ENCODE data around the gene IPO13. TPM values are rescaled to one million over a fixed set of nuclear protein-coding genes. Genes with fewer than 3 reads are reported as not detected.

Gene IPO13
- polyA plus RNA-seq, 1 of the 3 experiments (the other 2 are of a cell fraction) = 15.5 TPM

DNA sequence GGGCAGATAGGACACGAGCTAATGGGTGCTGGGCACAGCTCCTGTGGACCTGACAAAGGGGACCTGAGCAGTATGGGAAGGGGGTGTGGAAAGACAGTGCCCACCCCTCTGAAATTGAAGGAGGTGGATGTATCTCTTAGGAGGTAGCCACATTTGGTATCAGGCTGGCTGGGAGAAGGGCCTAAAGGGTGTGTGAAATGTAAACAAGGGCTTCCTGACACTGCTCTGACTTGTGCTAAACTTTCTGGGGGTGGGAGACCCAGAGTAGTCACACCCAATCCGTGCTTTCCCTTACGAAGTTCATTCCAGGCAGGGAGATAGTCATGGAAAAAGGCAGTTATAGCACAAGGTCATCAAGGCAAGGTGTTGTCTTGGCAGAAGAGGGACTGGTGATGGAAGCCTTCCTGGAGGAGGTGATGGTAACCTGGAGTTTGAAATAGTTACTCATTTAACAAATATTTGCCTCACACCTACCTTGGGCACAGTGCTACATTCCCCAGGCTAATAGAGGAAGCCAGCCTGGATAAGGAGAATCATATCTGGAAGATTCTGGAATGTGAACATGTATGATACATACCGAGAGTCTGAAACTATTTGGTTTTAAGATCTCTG is 39.3 kb downstream of the IPO13 start:
- Histone ChIP-seq H3K4me2 (no peak overlapping the region), H3K79me2 (ENCODE audit: insufficient read depth) (peaks cover 19% of the 10 kb centered on the region; the same call in 1 of the 2 replicates), H4K20me1 (ENCODE audit: insufficient read depth) (peaks cover 10% of the 10 kb centered on the region), H3K4me1 (ENCODE audit: control insufficient read depth in 1 of 2, insufficient read depth in 2 of 2, low read depth in 1 of 2, low read length in 1 of 2) (peaks cover 8 to 10% of the 10 kb centered on the region in 2 experiments; a peak in 3 of 4 replicates), H3K9me3 (no peaks in the 10 kb centered on the region), H2AFZ (ENCODE audit: low read depth) (no peak overlapping the region), H3K36me3 (replicated peaks in 1 of 2; ENCODE audit: control insufficient read depth in 1 of 2, insufficient read depth in 2 of 2, low read length in 1 of 2) (peaks cover 4 to 21% of the 10 kb centered on the region in 2 experiments), H3K9me2 (no peaks in the 10 kb centered on the region), H3F3A (replicated peaks; ENCODE audit: insufficient read depth) (peaks cover 4% of the 10 kb centered on the region), H3K27ac (ENCODE audit: low read depth in 2 of 2, low read length in 1 of 2) (no peak overlapping the region), H3K9ac (no peak overlapping the region), H3K4me3 (ENCODE audit: low read depth in 2 of 2, low read length in 1 of 2) (no peak overlapping the region), H3K27me3 (ENCODE audit: insufficient read depth) (no peaks in the 10 kb centered on the region)
- ChIA-PET CTCF (interaction anchor here (1.5 kb wide), 1 partner anchor 51 kb away, joined by 3 read pairs; no protein-coding TSS in a partner anchor), POLR2A (no interaction called here)
- TF ChIP-seq SMC3 (IDR thresholded peaks at IDR 0.05; ENCODE audit: low read depth, low read length) (no peak), RAD21 (IDR thresholded peaks at IDR 0.05; ENCODE audit: low read length) (no peak)
- DNase-seq = no peak
- WGBS (ENCODE audit: low lambda C conversion rate) = 91% methylated on average over 4 of the region's 4 CpGs

GRCh38 chr1:43986712-43987111 is 40.0 kb downstream of the IPO13 start:
- Histone ChIP-seq H3K36me3 (replicated peaks in 1 of 2; ENCODE audit: control insufficient read depth in 1 of 2, insufficient read depth in 2 of 2, low read length in 1 of 2) (peaks cover 4 to 18% of the 10 kb centered on the region in 2 experiments), H2AFZ (ENCODE audit: low read depth) (no peak overlapping the region), H3K9ac (no peak overlapping the region), H3K9me2 (no peaks in the 10 kb centered on the region), H4K20me1 (ENCODE audit: insufficient read depth) (peaks cover 5% of the 10 kb centered on the region), H3K79me2 (ENCODE audit: insufficient read depth) (peaks cover 13% of the 10 kb centered on the region; the same call in 1 of the 2 replicates), H3K27ac (ENCODE audit: low read depth in 2 of 2, low read length in 1 of 2) (no peak overlapping the region), H3K4me1 (ENCODE audit: control insufficient read depth in 1 of 2, insufficient read depth in 2 of 2, low read depth in 1 of 2, low read length in 1 of 2) (peaks cover 8 to 10% of the 10 kb centered on the region in 2 experiments; a peak in 3 of 4 replicates), H3K4me2 (no peak overlapping the region), H3K27me3 (ENCODE audit: insufficient read depth) (no peaks in the 10 kb centered on the region), H3F3A (replicated peaks; ENCODE audit: insufficient read depth) (peaks cover 4% of the 10 kb centered on the region), H3K4me3 (ENCODE audit: low read depth in 2 of 2, low read length in 1 of 2) (no peak overlapping the region), H3K9me3 (no peaks in the 10 kb centered on the region)
- WGBS (ENCODE audit: low lambda C conversion rate) = 94% methylated on average over 6 of the region's 6 CpGs
- POLR2A ChIA-PET = no interaction called here
- CTCF ChIA-PET = interaction anchor here (1.0 to 1.5 kb wide), 2 partner anchors 52 to 54 kb away, joined by 3 read pairs; no protein-coding TSS in a partner anchor
- no peak for DNase-seq
- TF ChIP-seq, protein P1, sequence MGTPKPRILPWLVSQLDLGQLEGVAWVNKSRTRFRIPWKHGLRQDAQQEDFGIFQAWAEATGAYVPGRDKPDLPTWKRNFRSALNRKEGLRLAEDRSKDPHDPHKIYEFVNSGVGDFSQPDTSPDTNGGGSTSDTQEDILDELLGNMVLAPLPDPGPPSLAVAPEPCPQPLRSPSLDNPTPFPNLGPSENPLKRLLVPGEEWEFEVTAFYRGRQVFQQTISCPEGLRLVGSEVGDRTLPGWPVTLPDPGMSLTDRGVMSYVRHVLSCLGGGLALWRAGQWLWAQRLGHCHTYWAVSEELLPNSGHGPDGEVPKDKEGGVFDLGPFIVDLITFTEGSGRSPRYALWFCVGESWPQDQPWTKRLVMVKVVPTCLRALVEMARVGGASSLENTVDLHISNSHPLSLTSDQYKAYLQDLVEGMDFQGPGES (IDR thresholded peaks at IDR 0.05; ENCODE audit: low read depth, low read length) = no peak
- TF ChIP-seq SMC3 (IDR thresholded peaks at IDR 0.05; ENCODE audit: low read depth, low read length) (no peak), MXI1 (IDR thresholded peaks at IDR 0.05; ENCODE audit: low read depth, low read length) (no peak), RXRA (IDR thresholded peaks at IDR 0.05; ENCODE audit: borderline replicate concordance, low read depth) (no peak), SIN3A (IDR thresholded peaks at IDR 0.05; ENCODE audit: borderline replicate concordance, low read depth, low read length) (no peak), POLR2AphosphoS5 (IDR thresholded peaks at IDR 0.05; ENCODE audit: low read depth, low read length) (no peak), MAX (IDR thresholded peaks at IDR 0.05; ENCODE audit: low read depth) (no peak), PBX3 (IDR thresholded peaks at IDR 0.05) (no peak), FOXJ3 (CRISPR knock-in tag; IDR thresholded peaks at IDR 0.05) (no peak), TAF1 (IDR thresholded peaks at IDR 0.05; ENCODE audit: borderline replicate concordance, low read depth, low read length) (no peak), TEAD4 (IDR thresholded peaks at IDR 0.05; ENCODE audit: borderline replicate concordance, insufficient read depth) (no peak), RCOR1 (IDR thresholded peaks at IDR 0.05; ENCODE audit: low read length) (no peak), EZH2phosphoT487 (IDR thresholded peaks at IDR 0.05; ENCODE audit: borderline replicate concordance, low read depth) (no peak), FOSL2 (IDR thresholded peaks at IDR 0.05; ENCODE audit: borderline replicate concordance, low read depth) (no peak), RFX5 (IDR thresholded peaks at IDR 0.05; ENCODE audit: low read length) (no peak), CHD2 (IDR thresholded peaks at IDR 0.05; ENCODE audit: low read length, partially characterized antibody) (no peak), ZBTB33 (IDR thresholded peaks at IDR 0.05; ENCODE audit: borderline replicate concordance, low read depth) (no peak)
- TF ChIP-seq, protein P2, sequence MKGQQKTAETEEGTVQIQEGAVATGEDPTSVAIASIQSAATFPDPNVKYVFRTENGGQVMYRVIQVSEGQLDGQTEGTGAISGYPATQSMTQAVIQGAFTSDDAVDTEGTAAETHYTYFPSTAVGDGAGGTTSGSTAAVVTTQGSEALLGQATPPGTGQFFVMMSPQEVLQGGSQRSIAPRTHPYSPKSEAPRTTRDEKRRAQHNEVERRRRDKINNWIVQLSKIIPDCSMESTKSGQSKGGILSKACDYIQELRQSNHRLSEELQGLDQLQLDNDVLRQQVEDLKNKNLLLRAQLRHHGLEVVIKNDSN (IDR thresholded peaks at IDR 0.05; ENCODE audit: borderline replicate concordance, low read depth) = no peak
- TF ChIP-seq, protein P3, sequence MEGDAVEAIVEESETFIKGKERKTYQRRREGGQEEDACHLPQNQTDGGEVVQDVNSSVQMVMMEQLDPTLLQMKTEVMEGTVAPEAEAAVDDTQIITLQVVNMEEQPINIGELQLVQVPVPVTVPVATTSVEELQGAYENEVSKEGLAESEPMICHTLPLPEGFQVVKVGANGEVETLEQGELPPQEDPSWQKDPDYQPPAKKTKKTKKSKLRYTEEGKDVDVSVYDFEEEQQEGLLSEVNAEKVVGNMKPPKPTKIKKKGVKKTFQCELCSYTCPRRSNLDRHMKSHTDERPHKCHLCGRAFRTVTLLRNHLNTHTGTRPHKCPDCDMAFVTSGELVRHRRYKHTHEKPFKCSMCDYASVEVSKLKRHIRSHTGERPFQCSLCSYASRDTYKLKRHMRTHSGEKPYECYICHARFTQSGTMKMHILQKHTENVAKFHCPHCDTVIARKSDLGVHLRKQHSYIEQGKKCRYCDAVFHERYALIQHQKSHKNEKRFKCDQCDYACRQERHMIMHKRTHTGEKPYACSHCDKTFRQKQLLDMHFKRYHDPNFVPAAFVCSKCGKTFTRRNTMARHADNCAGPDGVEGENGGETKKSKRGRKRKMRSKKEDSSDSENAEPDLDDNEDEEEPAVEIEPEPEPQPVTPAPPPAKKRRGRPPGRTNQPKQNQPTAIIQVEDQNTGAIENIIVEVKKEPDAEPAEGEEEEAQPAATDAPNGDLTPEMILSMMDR (IDR thresholded peaks at IDR 0.05) = no peak

All from SK-N-SH (cell line).